Right lobe of liver (tissue), 4 donors: ENCODE data around the gene RFX3.

Source experiments
- POLR2A ChIP-seq: fragments of 450-650 bp; IDR thresholded peaks from one replicate; pipeline ENCODE4 v1.6.1; 2017; ENCODE audit warnings: antibody characterized with exemption, mild to moderate bottlenecking
- TF ChIP-seq, protein P1 (sequence below), 4 donors: fragments of 200-600 bp in 3 of 4; fragments of 450-650 bp in 1 of 4; IDR thresholded peaks; one replicate each; pipeline versions ENCODE4 v1.5.1 to v1.8.0; 2016 to 2022; ENCODE audit warnings: antibody characterized with exemption in 4 of 4, mild to moderate bottlenecking in 2 of 4
- donor health status: DM: no; HTN: no; CAD: no.
- donor health status: DM: no; HTN: no; CAD: no.
- donor health status: DM: no; HTN: yes; CAD: no.

DNA sequence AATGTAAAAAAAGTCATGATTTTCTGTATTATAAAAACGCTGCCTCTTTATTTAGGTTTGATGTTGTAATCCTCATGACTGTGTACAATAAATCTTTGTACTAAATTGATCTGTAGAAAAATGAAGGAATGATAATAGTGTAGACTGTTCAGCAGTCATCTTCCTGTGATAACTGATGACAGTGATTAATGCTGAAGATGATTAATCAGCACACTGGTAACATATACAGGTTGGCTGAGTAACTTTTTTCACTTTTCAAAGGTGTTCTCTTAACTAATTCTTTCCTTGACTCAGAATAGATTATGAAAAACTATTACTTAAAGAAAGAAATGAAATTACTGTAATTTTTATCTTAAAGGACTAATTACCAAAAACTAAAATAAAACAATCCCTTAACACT lies 122.5 kb downstream of the RFX3 start:
- TF ChIP-seq, protein P1, sequence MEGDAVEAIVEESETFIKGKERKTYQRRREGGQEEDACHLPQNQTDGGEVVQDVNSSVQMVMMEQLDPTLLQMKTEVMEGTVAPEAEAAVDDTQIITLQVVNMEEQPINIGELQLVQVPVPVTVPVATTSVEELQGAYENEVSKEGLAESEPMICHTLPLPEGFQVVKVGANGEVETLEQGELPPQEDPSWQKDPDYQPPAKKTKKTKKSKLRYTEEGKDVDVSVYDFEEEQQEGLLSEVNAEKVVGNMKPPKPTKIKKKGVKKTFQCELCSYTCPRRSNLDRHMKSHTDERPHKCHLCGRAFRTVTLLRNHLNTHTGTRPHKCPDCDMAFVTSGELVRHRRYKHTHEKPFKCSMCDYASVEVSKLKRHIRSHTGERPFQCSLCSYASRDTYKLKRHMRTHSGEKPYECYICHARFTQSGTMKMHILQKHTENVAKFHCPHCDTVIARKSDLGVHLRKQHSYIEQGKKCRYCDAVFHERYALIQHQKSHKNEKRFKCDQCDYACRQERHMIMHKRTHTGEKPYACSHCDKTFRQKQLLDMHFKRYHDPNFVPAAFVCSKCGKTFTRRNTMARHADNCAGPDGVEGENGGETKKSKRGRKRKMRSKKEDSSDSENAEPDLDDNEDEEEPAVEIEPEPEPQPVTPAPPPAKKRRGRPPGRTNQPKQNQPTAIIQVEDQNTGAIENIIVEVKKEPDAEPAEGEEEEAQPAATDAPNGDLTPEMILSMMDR (IDR thresholded peaks at IDR 0.05): no peak
- no peak for TF ChIP-seq POLR2A
